Breast epithelium (tissue), 3 donors: Measurements from ENCODE around the gene GPR153.

ENCODE experiments used
- POLR2A ChIP-seq: fragments of 450-650 bp; IDR thresholded peaks from one replicate; pipeline ENCODE4 v1.6.1; 2016; ENCODE audit warnings: antibody characterized with exemption, mild to moderate bottlenecking, moderate library complexity
- TF ChIP-seq, protein P1 (sequence below), 3 donors: fragments of 450-650 bp; IDR thresholded peaks; one replicate each; pipeline ENCODE4 v1.5.1; 2016 to 2017; ENCODE audit warnings: antibody characterized with exemption in 3 of 3, mild to moderate bottlenecking in 3 of 3, moderate library complexity in 3 of 3

DNA sequence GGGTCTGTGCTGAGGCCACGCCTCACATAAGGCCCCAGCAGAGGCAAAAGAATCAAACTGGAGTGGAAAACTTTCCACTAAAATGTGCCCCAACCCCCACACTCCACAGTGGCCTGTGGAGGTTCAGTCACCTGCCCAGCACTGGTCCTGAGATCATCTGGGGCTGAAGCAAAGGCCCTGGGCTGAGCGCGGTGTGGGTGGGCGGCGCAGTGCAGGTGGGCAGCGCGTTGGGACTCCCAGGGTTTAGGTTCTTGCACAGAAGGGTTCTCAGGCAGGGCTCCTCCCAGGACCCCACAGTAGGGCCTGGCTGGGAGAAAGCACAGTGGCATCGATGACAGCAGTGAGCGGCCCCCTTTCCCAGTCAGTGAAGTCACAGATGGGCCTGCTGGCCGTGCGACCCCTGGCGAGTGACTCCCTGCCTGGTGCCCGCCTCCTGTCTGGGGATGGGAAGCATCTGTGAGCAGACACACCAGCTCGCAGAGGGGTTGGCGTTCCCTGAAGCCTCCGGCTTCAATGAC is 13.8 kb upstream of the GPR153 start:
- TF ChIP-seq, protein P1, sequence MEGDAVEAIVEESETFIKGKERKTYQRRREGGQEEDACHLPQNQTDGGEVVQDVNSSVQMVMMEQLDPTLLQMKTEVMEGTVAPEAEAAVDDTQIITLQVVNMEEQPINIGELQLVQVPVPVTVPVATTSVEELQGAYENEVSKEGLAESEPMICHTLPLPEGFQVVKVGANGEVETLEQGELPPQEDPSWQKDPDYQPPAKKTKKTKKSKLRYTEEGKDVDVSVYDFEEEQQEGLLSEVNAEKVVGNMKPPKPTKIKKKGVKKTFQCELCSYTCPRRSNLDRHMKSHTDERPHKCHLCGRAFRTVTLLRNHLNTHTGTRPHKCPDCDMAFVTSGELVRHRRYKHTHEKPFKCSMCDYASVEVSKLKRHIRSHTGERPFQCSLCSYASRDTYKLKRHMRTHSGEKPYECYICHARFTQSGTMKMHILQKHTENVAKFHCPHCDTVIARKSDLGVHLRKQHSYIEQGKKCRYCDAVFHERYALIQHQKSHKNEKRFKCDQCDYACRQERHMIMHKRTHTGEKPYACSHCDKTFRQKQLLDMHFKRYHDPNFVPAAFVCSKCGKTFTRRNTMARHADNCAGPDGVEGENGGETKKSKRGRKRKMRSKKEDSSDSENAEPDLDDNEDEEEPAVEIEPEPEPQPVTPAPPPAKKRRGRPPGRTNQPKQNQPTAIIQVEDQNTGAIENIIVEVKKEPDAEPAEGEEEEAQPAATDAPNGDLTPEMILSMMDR (IDR thresholded peaks at IDR 0.05) = no peak
- TF ChIP-seq POLR2A = no peak
